ENCODE results near the gene CASK.
"Not testable (repeated sequence)": the region's sequence is repeated elsewhere in the genome, so short reads cannot be mapped to it uniquely, and the experiment has no call there.

The CASK gene

GRCh38 chrX:41719610-41720009 lies 203.7 kb downstream of the CASK start:
- 71% methylated on average over 1 of the region's 6 CpGs; no CpG with 5 or more reads in 1 of the 2 experiments for WGBS, 2 experiments (ENCODE audit: insufficient coverage in 2 of 2)
- not testable (repeated sequence) for H3K9me3 ChIP-seq (ENCODE audit: control insufficient read depth, low read length); H3K27ac ChIP-seq (ENCODE audit: low read depth, low read length, severe bottlenecking); H3K4me1 ChIP-seq (ENCODE audit: control insufficient read depth, insufficient read depth, low read length, poor library complexity, severe bottlenecking); H3K4me3 ChIP-seq (ENCODE audit: extremely low read depth, insufficient read depth, low read length, poor library complexity, severe bottlenecking)
- H3K36me3 ChIP-seq (ENCODE audit: control insufficient read depth, insufficient read depth, low read length): peaks cover 32% of the 10 kb centered on the region

GRCh38 chrX:41718481-41719235 lies 204.7 kb downstream of the CASK start:
- no peak overlapping the region for H3K4me3 ChIP-seq (ENCODE audit: extremely low read depth, insufficient read depth, low read length, poor library complexity, severe bottlenecking)
- peaks cover 32% of the 10 kb centered on the region for H3K36me3 ChIP-seq (ENCODE audit: control insufficient read depth, insufficient read depth, low read length)
- H3K4me1 ChIP-seq (ENCODE audit: control insufficient read depth, insufficient read depth, low read length, poor library complexity, severe bottlenecking): no peaks in the 10 kb centered on the region
- peak overlapping the region; percentile 41 for H3K27ac ChIP-seq (ENCODE audit: low read depth, low read length, severe bottlenecking)
- peaks cover 4% of the 10 kb centered on the region for H3K9me3 ChIP-seq (ENCODE audit: control insufficient read depth, low read length)
- 75 to 94% methylated on average over 2 of the region's 4 CpGs for WGBS, 2 experiments (ENCODE audit: insufficient coverage in 2 of 2)

DNA sequence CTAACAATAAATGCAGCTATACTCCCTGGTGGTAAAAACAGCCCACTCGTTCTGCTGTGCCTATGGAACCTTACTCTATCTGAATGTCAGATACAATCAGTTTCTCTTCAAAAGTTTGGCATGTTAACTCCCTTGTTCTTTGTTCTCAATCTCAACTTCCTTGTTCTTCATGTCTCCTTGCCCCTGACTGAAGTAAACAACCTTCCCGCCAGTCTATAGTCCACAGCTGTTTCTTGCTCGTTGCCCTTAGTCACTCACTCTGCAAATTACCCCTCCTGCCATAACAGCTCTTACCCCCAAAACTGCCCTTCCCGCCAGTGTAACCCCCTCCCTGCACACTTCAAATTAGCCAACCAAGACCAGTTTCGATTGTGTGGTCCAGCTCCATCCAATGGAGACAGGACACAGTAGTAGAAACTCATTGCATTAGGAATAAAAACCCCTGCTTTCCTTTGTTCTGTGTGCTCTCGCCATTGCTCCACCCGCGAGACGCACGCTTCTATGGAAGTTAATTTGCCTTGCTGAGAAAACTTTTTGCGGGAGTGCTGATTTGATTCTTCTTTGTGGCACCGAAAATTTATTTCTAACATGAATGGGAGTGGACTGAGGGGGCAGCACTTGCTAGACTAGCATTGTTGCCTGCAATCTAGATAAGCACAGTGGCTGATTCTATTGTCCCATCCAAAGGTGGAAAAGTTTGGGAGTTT lies 206.4 kb downstream of the CASK start:
- H3K9me3 ChIP-seq (ENCODE audit: control insufficient read depth, low read length): peaks cover 4% of the 10 kb centered on the region
- H3K36me3 ChIP-seq (ENCODE audit: control insufficient read depth, insufficient read depth, low read length): peaks cover 32% of the 10 kb centered on the region
- H3K27ac ChIP-seq (ENCODE audit: low read depth, low read length, severe bottlenecking): no peak overlapping the region
- no peak overlapping the region for H3K4me3 ChIP-seq (ENCODE audit: extremely low read depth, insufficient read depth, low read length, poor library complexity, severe bottlenecking)
- H3K4me1 ChIP-seq (ENCODE audit: control insufficient read depth, insufficient read depth, low read length, poor library complexity, severe bottlenecking): no peaks in the 10 kb centered on the region
- 96 to 100% methylated on average over 8 to 11 of the region's 12 CpGs for WGBS, 2 experiments (ENCODE audit: insufficient coverage in 2 of 2)

DNA sequence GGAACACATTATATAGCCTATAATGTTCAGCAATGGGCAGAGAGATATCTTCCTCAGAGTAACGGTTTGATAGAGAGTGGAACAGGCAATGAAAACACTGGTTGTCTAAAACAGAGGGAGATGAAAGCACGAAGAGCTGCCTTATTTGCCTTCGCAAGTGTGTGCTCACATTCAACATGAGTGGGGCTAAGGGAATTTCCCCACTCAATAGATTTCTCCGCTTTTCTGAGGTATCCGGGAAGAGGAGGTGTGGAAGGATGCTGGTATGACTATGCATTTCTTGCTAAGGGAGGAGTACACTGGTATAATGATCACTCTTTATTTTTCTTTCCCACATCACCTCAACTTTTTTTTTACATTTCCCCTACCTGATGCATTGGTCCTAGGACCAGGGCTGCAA lies 207.1 kb downstream of the CASK start:
- H3K27ac ChIP-seq (ENCODE audit: low read depth, low read length, severe bottlenecking): no peak overlapping the region
- H3K4me1 ChIP-seq (ENCODE audit: control insufficient read depth, insufficient read depth, low read length, poor library complexity, severe bottlenecking): no peaks in the 10 kb centered on the region
- peaks cover 4% of the 10 kb centered on the region for H3K9me3 ChIP-seq (ENCODE audit: control insufficient read depth, low read length)
- H3K36me3 ChIP-seq (ENCODE audit: control insufficient read depth, insufficient read depth, low read length): peaks cover 32% of the 10 kb centered on the region
- no CpG with 5 or more reads among the region's 5 CpGs for WGBS, 2 experiments (ENCODE audit: insufficient coverage in 2 of 2)
- no peak overlapping the region for H3K4me3 ChIP-seq (ENCODE audit: extremely low read depth, insufficient read depth, low read length, poor library complexity, severe bottlenecking)

DNA sequence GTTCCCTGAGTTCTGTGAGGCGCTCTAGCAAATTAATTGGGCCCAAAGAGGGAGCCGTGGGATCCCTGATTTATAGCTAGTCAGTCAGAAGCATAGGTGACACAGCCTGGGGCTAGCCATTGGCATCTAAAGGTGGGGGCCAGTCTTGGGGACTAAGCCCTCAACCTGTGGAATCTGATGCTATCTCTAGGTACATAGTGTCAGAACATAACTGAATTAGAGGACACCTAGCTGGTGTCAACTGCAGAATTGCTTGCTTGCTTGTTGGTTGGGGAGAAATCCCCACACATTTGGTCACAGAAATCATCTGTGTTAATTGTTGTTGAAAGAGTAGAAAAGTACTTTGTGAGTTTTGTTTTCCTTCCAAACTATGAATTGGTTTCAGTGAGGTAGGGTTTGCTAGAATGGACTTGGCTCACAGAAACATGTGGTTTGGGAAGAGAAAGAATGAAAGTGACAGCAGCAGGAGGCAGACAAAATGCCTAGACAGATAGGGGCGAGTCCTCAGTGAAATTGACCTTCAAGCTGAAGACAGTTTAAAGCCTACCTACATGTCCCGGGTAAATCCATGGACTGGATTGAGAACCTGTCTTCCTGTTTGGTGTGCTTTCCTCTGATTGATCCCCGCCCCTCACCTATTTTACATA lies 212.2 kb downstream of the CASK start:
- no peaks in the 10 kb centered on the region for H3K36me3 ChIP-seq (ENCODE audit: control insufficient read depth, insufficient read depth, low read length)
- no peak overlapping the region for H3K4me3 ChIP-seq (ENCODE audit: extremely low read depth, insufficient read depth, low read length, poor library complexity, severe bottlenecking)
- WGBS, 2 experiments (ENCODE audit: insufficient coverage in 2 of 2): 70 to 77% methylated on average over 2 of the region's 5 CpGs
- H3K27ac ChIP-seq (ENCODE audit: low read depth, low read length, severe bottlenecking): no peak overlapping the region
- H3K4me1 ChIP-seq (ENCODE audit: control insufficient read depth, insufficient read depth, low read length, poor library complexity, severe bottlenecking): no peaks in the 10 kb centered on the region
- no peaks in the 10 kb centered on the region for H3K9me3 ChIP-seq (ENCODE audit: control insufficient read depth, low read length)

GRCh38 chrX:41708486-41708885 lies 214.9 kb downstream of the CASK start:
- no peaks in the 10 kb centered on the region for H3K4me1 ChIP-seq (ENCODE audit: control insufficient read depth, insufficient read depth, low read length, poor library complexity, severe bottlenecking)
- H3K4me3 ChIP-seq (ENCODE audit: extremely low read depth, insufficient read depth, low read length, poor library complexity, severe bottlenecking): no peak overlapping the region
- no peak overlapping the region for H3K27ac ChIP-seq (ENCODE audit: low read depth, low read length, severe bottlenecking)
- no peaks in the 10 kb centered on the region for H3K36me3 ChIP-seq (ENCODE audit: control insufficient read depth, insufficient read depth, low read length)
- no CpG with 5 or more reads among the region's 3 CpGs for WGBS, 2 experiments (ENCODE audit: insufficient coverage in 2 of 2)
- H3K9me3 ChIP-seq (ENCODE audit: control insufficient read depth, low read length): no peaks in the 10 kb centered on the region

DNA sequence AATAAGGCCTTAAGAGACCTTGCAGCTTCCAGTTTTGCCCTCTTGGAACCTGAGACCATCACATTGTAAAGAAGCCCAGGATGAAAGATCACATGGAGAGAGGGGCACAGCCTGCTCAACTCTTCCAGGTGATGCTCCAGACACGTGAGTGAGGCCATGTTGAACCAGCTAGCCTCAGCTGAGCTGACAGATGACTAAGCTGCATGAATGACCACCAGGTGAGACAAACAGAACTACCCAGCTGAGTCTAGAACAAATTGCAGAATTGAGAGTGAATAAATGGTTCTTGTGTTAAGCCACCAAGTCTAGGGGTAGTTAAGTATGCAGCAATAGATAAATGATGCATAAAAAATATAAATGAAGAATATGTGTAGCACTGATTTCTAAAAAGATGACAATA lies 216.1 kb downstream of the CASK start:
- Histone ChIP-seq H3K4me1 (ENCODE audit: control insufficient read depth, insufficient read depth, low read length, poor library complexity, severe bottlenecking) (no peaks in the 10 kb centered on the region), H3K4me3 (ENCODE audit: extremely low read depth, insufficient read depth, low read length, poor library complexity, severe bottlenecking) (no peak overlapping the region), H3K9me3 (ENCODE audit: control insufficient read depth, low read length) (no peaks in the 10 kb centered on the region), H3K36me3 (ENCODE audit: control insufficient read depth, insufficient read depth, low read length) (no peaks in the 10 kb centered on the region), H3K27ac (ENCODE audit: low read depth, low read length, severe bottlenecking) (no peak overlapping the region)
- 88 to 100% methylated on average over 1 of the region's 1 CpG for WGBS, 2 experiments (ENCODE audit: insufficient coverage in 2 of 2)

DNA sequence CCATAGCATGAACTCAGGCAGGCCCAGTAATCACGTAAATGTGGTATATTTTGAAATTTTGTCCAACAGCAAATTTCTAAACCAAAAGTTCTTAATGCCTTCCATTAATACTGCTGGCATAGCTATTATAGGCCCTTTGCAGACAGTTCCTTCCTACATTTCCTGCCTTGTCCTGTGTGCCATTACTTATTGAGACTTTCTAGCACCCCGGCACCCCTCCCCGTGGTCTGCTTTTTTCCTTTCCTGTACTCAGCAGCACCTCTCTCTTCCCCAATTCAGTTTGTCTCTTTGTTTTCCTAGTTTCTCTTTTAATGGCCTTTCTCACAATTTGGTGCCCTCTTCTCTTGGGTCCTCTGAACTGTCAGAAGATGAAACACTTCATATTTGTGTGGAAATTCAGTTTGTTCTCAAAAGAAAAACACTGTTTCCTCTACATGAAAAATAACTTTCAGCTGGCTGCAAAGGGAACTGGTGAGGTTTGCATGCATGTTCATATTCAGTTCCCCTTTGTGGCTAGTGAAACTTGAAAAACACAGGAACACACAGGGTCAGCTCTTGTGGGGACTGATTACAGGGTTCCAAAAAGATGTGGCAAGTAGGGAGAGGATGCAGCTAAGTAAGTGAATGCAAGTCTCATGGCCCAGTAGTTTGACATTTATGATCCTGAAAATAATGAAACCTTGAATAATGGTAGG lies 217.5 kb downstream of the CASK start:
- Histone ChIP-seq H3K4me1 (ENCODE audit: control insufficient read depth, insufficient read depth, low read length, poor library complexity, severe bottlenecking) (no peaks in the 10 kb centered on the region), H3K4me3 (ENCODE audit: extremely low read depth, insufficient read depth, low read length, poor library complexity, severe bottlenecking) (no peak overlapping the region), H3K36me3 (ENCODE audit: control insufficient read depth, insufficient read depth, low read length) (no peaks in the 10 kb centered on the region), H3K9me3 (ENCODE audit: control insufficient read depth, low read length) (no peaks in the 10 kb centered on the region), H3K27ac (ENCODE audit: low read depth, low read length, severe bottlenecking) (no peak overlapping the region)
- WGBS, 2 experiments (ENCODE audit: insufficient coverage in 2 of 2): no CpG with 5 or more reads among the region's 3 CpGs

- WGBS, 2 experiments (ENCODE audit: insufficient coverage in 2 of 2): no CpG with 5 or more reads among the region's 1 CpG
- Histone ChIP-seq H3K4me3 (ENCODE audit: extremely low read depth, insufficient read depth, low read length, poor library complexity, severe bottlenecking) (no peak overlapping the region), H3K4me1 (ENCODE audit: control insufficient read depth, insufficient read depth, low read length, poor library complexity, severe bottlenecking) (no peaks in the 10 kb centered on the region), H3K9me3 (ENCODE audit: control insufficient read depth, low read length) (no peaks in the 10 kb centered on the region), H3K36me3 (ENCODE audit: control insufficient read depth, insufficient read depth, low read length) (no peaks in the 10 kb centered on the region), H3K27ac (ENCODE audit: low read depth, low read length, severe bottlenecking) (no peak overlapping the region)
Observed at GRCh38 chrX:41705042-41705441, 218.3 kb downstream of the CASK start.

DNA sequence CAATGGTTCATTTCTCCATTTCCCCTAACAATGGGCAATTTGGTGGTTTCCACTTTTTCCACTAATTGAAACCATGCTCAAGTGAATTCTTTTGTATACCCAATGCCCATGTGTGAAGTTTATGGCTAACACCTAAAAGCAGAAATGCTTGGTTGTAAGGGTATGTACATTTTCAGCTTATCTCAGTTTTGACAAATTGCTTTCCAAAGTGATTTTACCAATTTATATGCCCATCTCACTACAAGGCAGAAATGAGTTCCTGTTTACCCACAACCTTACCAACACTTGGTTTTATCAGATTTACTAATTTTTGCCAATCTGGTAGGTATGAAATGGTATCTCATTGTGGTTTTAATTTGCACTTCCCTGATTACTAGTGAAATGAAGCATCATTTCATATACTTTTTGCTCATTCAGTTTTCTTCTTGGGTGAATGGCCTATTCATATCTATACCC lies 219.8 kb downstream of the CASK start:
- no peak overlapping the region for H3K4me3 ChIP-seq (ENCODE audit: extremely low read depth, insufficient read depth, low read length, poor library complexity, severe bottlenecking)
- H3K36me3 ChIP-seq (ENCODE audit: control insufficient read depth, insufficient read depth, low read length): no peaks in the 10 kb centered on the region
- no peaks in the 10 kb centered on the region for H3K4me1 ChIP-seq (ENCODE audit: control insufficient read depth, insufficient read depth, low read length, poor library complexity, severe bottlenecking)
- H3K27ac ChIP-seq (ENCODE audit: low read depth, low read length, severe bottlenecking): no peak overlapping the region
- no peaks in the 10 kb centered on the region for H3K9me3 ChIP-seq (ENCODE audit: control insufficient read depth, low read length)

Measured in mesodermal cell (in vitro differentiated cells).